A549 treated with dexamethasone at 1 μM for 4 hours (cell line): Measurements from ENCODE around the gene LAPTM4A. TPM values are rescaled to one million over a fixed set of nuclear protein-coding genes. Genes with fewer than 3 reads are reported as not detected.

Source experiments
- total RNA-seq: library from RNA; stranded (reverse); fragments of 200-300 nt; extraction: Qiagen RNA extraction; gene quantifications from 5 replicates; pipeline ENCODE4 v1.2.3, GENCODE V29; 2022

LAPTM4A gene
- total RNA-seq, result 224 to 286 TPM (median 280 TPM) in 5 replicates

DNA sequence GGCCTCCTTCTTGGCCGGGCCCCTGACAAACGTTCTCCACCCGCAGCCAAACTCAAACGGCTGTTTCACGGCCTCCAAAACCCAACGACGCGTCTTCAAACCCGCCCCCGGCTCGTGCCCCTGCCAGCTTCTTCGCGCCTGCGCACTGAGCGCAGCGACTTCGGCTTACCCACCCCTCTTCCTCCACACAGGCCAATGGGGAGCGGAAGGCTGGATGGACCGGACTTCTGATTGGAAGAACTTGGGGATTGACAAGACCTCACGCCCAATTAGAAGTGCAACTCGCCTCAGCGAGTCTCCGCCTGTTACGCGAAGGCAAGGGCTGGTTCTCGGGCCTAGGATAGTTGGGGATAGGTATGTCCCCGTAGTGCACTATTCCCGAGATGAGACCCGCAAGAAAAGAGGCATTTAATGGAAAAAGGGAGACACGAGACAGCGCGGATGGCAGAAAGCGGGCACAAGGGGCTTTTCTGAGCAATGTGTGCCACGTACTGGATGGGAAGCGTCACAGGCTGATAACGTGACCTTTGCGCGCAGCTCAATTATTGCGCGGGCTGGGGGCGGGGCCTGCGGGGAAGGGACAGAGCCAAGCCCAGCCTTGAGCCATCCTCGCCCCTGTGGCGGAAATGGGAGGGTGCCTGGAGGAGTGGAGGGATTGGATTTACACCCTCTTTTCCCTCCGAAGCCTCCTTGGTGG, at the start of gene LAPTM4A:
Gene LAPTM4A (minus strand): TSS at position 97 of the 697 bp plus-strand sequence. CDS start 108 bp downstream, outside the sequence.

DNA sequence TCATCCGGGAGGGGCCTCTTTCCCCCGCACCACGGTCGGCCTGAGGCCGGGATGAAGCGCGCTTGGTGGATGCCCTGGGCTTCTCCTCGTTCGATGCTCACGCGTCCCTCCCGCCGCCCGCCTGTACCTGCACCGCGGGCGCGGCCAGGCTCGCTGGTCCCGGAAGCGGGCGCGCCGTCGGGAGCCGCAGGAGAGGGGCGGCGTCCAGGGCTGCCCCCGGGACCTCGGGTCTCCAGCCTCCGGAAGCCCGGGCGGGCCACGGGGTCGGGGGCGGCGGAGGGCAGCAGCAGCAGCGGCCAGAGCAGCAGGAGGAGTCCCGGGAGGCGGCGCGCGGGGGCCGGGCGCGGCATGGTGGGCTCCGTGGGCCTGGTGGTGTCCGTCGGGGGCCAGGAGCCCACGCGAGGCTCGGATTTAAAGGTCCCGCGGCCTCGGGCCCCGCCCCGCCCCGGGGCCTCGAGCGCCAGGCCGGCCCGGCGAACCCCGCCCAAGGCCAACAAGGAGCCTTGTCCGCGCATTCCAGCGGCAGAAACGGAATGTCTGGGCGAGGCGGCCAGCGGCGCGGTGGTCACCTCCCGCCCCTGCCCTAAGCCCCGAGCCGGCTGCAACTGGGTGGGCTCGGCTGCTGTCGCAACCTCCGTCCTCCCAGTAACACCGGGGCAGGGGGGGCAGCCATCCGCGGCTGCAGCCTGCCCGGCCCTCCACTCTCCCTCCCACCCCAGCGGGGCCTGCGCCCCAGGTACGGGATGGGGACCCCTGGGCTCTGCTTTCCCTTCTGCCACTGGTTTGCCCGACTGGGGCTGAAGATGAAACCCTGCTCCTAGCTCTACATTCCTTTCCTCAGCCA, 38.9 kb downstream of the LAPTM4A start, which contains the start of gene MATN3:
Gene MATN3 (minus strand): TSS at position 387 of the 844 bp plus-strand sequence. CDS start 37 bp downstream, at position 350.

DNA sequence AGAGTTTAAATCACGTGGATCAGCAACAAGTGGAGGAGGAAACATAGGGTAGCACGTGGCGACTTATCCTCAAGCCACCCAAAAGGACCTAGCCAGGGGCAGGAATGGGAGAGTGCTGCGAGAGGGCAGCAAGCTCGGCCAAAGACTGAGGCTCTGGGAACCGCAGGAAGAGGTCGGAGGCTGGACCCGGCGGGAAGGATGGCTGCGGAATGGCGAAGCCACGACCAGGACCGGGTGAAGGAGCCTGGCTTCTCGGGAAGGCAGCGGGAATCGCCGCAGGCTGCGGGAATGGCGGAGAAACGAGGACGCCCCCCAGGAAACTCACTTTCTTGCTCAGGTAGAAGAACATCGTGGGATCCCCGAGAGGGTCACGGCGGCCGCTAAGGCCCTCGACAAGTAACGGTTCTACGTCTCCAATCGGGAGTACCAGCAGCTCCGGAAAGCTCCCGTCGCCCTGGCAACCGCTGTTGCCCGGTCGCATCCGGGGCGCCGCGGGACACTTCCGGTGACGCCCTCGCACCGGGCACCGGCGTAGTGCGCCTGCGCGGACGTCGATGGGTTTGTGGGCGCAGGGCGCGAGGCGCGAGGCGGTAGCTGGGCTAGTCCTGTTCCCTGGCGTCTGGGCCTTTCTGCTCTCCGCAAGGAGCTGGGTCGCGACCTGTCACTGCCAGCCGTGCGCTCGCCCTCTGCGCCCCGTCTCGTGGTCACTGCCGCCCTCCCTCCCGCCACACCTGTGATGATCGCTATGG, 61.6 kb downstream of the LAPTM4A start, which contains the start of gene WDR35:
Gene WDR35 (minus strand): TSS at position 439 of the 749 bp plus-strand sequence. CDS start 90 bp downstream, at position 349.

Other genes with a start within 250 kb of the LAPTM4A start
- gene TTC32, start 149.6 kb downstream of the LAPTM4A start, total RNA-seq, result 9.7 to 14.6 TPM (median 11.6 TPM) in 5 replicates
- gene WDR35, start 61.5 kb downstream of the LAPTM4A start, total RNA-seq, result 12.1 to 17.6 TPM (median 14.8 TPM) in 5 replicates
- 11.0 to 18.8 TPM (median 15.4 TPM) in 5 replicates for gene MATN3, start 39.0 kb downstream of the LAPTM4A start, total RNA-seq
- gene SDC1, start 173.5 kb upstream of the LAPTM4A start, total RNA-seq, result 144 to 235 TPM (median 219 TPM) in 5 replicates